Loucy (cell line): ENCODE results near the gene FAM171A2.
"Not testable (repeated sequence)": the region's sequence is repeated elsewhere in the genome, so short reads cannot be mapped to it uniquely, and the experiment has no call there.

Experiments used
- H2AFZ ChIP-seq: fragments of 200-600 bp; sonication (generic); 2 replicates; pipeline ENCODE4 v1.6.0; 2016; ENCODE audit warnings: antibody characterized with exemption, mild to moderate bottlenecking, low read length, moderate library complexity
- H3F3A ChIP-seq: fragments of 200-600 bp; 2 replicates; pipeline ENCODE4 v1.6.0; 2016; ENCODE audit warnings: antibody characterized with exemption, low read depth, mild to moderate bottlenecking
- H3K27me3 ChIP-seq: fragments of 200-600 bp; sonication (generic); 2 replicates; pipeline ENCODE4 v1.6.1; 2014; ENCODE audit warnings: low read length, mild to moderate bottlenecking; ENCODE audit not compliant: insufficient read depth, poor library complexity, severe bottlenecking
- H3K36me3 ChIP-seq: fragments of 200-600 bp; sonication (generic); 2 replicates; pipeline ENCODE4 v1.6.1; 2016; ENCODE audit warnings: low read length; ENCODE audit not compliant: insufficient read depth
- H3K4me1 ChIP-seq: fragments of 200-600 bp; sonication (generic); 2 replicates; pipeline ENCODE4 v1.5.1; 2014; ENCODE audit warnings: low read length, mild to moderate bottlenecking; ENCODE audit not compliant: insufficient read depth, poor library complexity, severe bottlenecking
- H3K4me2 ChIP-seq: fragments of 200-600 bp; sonication (generic); 2 replicates; pipeline ENCODE4 v1.6.0; 2014; ENCODE audit warnings: antibody characterized with exemption, low read length, low read depth, mild to moderate bottlenecking; ENCODE audit not compliant: poor library complexity, severe bottlenecking
- H3K4me3 ChIP-seq: fragments of 200-600 bp; sonication (generic); 2 replicates; pipeline ENCODE4 v1.5.1; 2014; ENCODE audit warnings: low read length, mild to moderate bottlenecking, mixed read lengths; ENCODE audit not compliant: poor library complexity, severe bottlenecking
- H3K79me2 ChIP-seq: fragments of 200-600 bp; sonication (generic); 2 replicates; pipeline ENCODE4 v1.6.1; 2014; ENCODE audit warnings: low read length; ENCODE audit not compliant: insufficient read depth
- H3K9ac ChIP-seq: fragments of 200-600 bp; sonication (generic); 2 replicates; pipeline ENCODE4 v1.6.0; 2014; ENCODE audit warnings: mild to moderate bottlenecking, low read depth, low read length, moderate library complexity; ENCODE audit not compliant: poor library complexity, severe bottlenecking
- H3K9me2 ChIP-seq: fragments of 200-600 bp; sonication (generic); replicated peaks from 2 replicates; pipeline ENCODE4 v1.6.1; 2016; ENCODE audit warnings: low read depth, low read length, mixed read lengths
- H3K9me3 ChIP-seq: fragments of 200-600 bp; sonication (generic); 2 replicates; pipeline ENCODE4 v1.6.1; 2014; ENCODE audit warnings: mild to moderate bottlenecking, antibody characterized with exemption, low read length, low read depth; ENCODE audit not compliant: insufficient read depth
- H4K20me1 ChIP-seq: fragments of 200-600 bp; sonication (generic); 2 replicates; pipeline ENCODE4 v1.6.0; 2014; ENCODE audit warnings: antibody characterized with exemption, low read length, mild to moderate bottlenecking; ENCODE audit not compliant: insufficient read depth, poor library complexity, severe bottlenecking
- EZH2phosphoT487 ChIP-seq: fragments of 200-600 bp; IDR thresholded peaks from 2 replicates; pipeline ENCODE4 v1.6.1; 2018; ENCODE audit warnings: antibody characterized with exemption, mild to moderate bottlenecking, moderate library complexity, borderline replicate concordance
- TF ChIP-seq, protein P1 (sequence below): fragments of 200-600 bp; sonication (generic); conservative IDR thresholded peaks from 2 replicates; pipeline ENCODE4 v1.5.1; 2014; ENCODE audit warnings: mild to moderate bottlenecking, antibody characterized with exemption, low read length

FAM171A2 gene

DNA sequence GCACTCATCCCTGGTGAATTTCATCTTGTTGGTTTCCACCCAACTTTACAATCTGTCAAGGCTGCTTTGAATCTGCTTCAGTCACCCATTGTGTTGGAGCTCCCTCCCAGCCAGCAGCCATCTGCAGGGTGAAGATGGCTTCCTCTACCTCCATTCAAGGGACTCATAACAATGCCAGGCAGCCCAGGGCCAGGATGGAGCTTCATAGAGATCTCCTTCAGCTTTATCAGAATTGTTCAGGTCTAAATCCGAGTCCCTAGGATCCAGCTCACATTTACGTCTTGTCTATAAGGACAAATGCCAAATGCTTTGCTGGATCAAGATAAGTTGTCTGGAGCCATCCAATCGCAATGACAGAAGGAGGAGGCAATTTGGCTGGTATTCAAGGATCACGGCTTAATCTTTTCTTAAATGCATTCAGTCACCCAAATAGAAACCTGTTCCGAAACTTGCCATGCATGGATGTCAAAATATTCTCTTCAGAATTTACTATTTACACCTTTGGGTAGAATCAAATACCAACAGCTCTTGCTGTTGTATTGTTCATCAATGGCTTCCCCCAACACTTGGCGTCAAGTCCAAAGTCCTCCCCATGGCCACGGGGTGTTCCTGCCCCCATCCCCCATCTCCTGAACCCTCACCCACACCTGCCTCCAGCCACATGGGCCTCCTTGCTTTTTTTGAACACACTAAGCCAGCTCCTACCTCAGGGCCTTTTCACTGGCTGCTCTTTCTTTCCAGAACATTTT, 3.8 kb upstream of the FAM171A2 start:
- Histone ChIP-seq H2AFZ (no peak overlapping the region), H3K4me2 (no peak overlapping the region), H3K9me2 (no peaks in the 10 kb centered on the region), H3K27me3 (no peaks in the 10 kb centered on the region), H4K20me1 (no peaks in the 10 kb centered on the region), H3K79me2 (peaks cover 4% of the 10 kb centered on the region; the same call in 1 of the 2 replicates), H3K4me1 (peaks cover 7% of the 10 kb centered on the region), H3K36me3 (no peaks in the 10 kb centered on the region), H3K9me3 (no peaks in the 10 kb centered on the region), H3K9ac (no peak overlapping the region), H3K4me3 (no peak overlapping the region), H3F3A (no peaks in the 10 kb centered on the region)
- TF ChIP-seq, protein P1, sequence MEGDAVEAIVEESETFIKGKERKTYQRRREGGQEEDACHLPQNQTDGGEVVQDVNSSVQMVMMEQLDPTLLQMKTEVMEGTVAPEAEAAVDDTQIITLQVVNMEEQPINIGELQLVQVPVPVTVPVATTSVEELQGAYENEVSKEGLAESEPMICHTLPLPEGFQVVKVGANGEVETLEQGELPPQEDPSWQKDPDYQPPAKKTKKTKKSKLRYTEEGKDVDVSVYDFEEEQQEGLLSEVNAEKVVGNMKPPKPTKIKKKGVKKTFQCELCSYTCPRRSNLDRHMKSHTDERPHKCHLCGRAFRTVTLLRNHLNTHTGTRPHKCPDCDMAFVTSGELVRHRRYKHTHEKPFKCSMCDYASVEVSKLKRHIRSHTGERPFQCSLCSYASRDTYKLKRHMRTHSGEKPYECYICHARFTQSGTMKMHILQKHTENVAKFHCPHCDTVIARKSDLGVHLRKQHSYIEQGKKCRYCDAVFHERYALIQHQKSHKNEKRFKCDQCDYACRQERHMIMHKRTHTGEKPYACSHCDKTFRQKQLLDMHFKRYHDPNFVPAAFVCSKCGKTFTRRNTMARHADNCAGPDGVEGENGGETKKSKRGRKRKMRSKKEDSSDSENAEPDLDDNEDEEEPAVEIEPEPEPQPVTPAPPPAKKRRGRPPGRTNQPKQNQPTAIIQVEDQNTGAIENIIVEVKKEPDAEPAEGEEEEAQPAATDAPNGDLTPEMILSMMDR: no peak
- no peak for TF ChIP-seq EZH2phosphoT487

DNA sequence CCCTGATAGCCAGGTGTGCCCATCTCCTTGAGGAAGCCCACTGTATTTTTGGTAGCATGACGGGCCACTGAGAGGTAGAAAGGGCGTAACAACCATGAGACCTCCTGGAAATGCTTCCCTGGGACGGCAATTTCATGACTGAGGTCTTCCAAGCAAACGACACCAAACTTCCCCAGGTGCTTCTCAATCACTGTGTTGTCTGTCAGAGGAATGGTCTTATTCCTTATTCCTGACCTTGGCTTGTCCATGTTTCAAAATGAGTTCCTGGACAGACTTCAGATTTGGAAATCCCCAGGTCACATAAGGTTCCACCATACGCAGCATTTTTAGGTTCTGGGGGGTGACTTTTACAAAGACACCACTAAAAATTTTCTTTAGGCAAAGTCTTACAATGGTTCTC, 1.4 kb upstream of the FAM171A2 start:
- H3K9me2 ChIP-seq, H3K4me1 ChIP-seq, H3K79me2 ChIP-seq, H3K4me2 ChIP-seq, H3K9ac ChIP-seq, H3K9me3 ChIP-seq, H3K4me3 ChIP-seq, H4K20me1 ChIP-seq, H3K36me3 ChIP-seq, H2AFZ ChIP-seq, H3K27me3 ChIP-seq, H3F3A ChIP-seq: not testable (repeated sequence)

DNA sequence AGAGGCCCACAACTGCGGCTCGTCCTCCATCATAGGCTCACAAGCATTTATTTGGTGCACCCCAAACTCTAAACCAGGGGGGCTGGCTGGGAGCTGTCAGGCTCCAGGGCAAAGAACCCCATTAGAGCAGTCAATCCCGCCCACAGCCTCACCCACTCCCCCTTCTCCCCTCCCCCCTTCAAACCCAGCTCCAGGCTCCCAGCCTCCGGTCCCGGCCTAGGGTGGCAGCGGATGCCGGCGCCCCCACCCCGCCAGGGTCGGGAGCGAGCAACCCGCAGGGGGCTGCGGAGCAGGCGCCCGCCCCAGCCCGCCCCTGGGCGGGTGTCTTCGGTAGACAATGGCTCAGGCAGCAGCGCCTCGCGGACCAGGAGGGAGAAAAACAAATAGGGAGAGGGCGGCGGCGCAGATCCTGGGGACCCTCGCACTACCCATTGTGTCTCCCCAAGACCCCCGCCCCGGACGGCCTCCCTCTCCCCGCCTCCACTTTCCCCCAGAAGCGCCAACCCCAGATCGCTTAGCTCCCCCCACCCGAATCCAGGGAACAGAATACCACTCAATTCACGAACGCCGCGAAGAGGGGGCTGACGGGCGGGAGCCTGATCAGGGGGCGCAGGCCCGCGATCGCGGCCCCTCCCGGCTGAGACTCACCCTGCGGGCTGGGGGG, 572 bp downstream of the FAM171A2 start:
- peak overlapping the region; percentile 87 for H3K9ac ChIP-seq
- peak overlapping the region; percentile 89 for H3K4me2 ChIP-seq
- no peaks in the 10 kb centered on the region for H3K9me2 ChIP-seq
- peaks cover 10% of the 10 kb centered on the region for H3K4me1 ChIP-seq
- H2AFZ ChIP-seq: peak overlapping the region; percentile 99
- H4K20me1 ChIP-seq: no peaks in the 10 kb centered on the region
- peaks cover 4% of the 10 kb centered on the region; the same call in 1 of the 2 replicates for H3K79me2 ChIP-seq
- no peaks in the 10 kb centered on the region for H3K9me3 ChIP-seq
- H3K27me3 ChIP-seq: no peaks in the 10 kb centered on the region
- TF ChIP-seq, protein P1: no peak
- TF ChIP-seq EZH2phosphoT487: no peak
- no peaks in the 10 kb centered on the region for H3K36me3 ChIP-seq
- no peaks in the 10 kb centered on the region for H3F3A ChIP-seq
- H3K4me3 ChIP-seq: peak overlapping the region; percentile 90
